Endothelial cell of umbilical vein (primary cell): Measurements from ENCODE around the gene TUBA1C. TPM values are rescaled to one million over a fixed set of nuclear protein-coding genes. Genes with fewer than 3 reads are reported as not detected.

Source experiments
- BruUV-seq: library from RNA; stranded (reverse); fragments of 400-500 nt; replicated peaks from 2 replicates; lab custom pipeline; 2021; lab: Mats Ljungman, UMichigan
- CTCF ChIA-PET: fragments of 300-600, 350-600 bp; sonication (Branson Sonifier 250); formaldehyde crosslinking; loops from one replicate; lab custom pipeline; 2021; ENCODE audit warnings: antibody characterized with exemption, inconsistent platforms; lab: Charles Lee
- POLR2A ChIA-PET: fragments of 300-600, 350-600 bp; sonication (Branson Sonifier 250); formaldehyde crosslinking; loops from one replicate; lab custom pipeline; 2021; ENCODE audit warnings: antibody characterized with exemption, inconsistent platforms; lab: Charles Lee
- DNase-seq: peaks from one replicate; pipeline ENCODE4 v3.0.0-alpha.2; 2011; ENCODE audit warnings: low read depth, low spot score
- FAIRE-seq: peaks from 2 replicates; lab custom pipeline; 2011; peaks lifted over from hg19 to GRCh38; lab: Jason Lieb, UNC
- H2AFZ ChIP-seq: 2 replicates; pipeline ENCODE4 v1.6.0; 2012; ENCODE audit warnings: low read depth, low read length, control low read depth, inconsistent platforms
- H3K27ac ChIP-seq: 2 replicates; pipeline ENCODE4 v1.5.1; 2011; ENCODE audit warnings: low read depth, mild to moderate bottlenecking, control low read depth, low read length, moderate library complexity; ENCODE audit not compliant: insufficient read depth
- H3K27me3 ChIP-seq, 2 experiments: 2 replicates each; pipeline versions ENCODE4 v1.6.0 to v1.6.1; 2011; ENCODE audit warnings: low read length in 2 of 2, mixed read lengths in 1 of 2; ENCODE audit not compliant: control insufficient read depth in 2 of 2, insufficient read depth in 2 of 2
- H3K36me3 ChIP-seq, 2 experiments: 2 replicates in 1 of 2; 3 replicates in 1 of 2; pipeline ENCODE4 v1.5.1; 2011; ENCODE audit warnings: low read length in 2 of 2, mild to moderate bottlenecking in 1 of 2, moderate library complexity in 1 of 2; ENCODE audit not compliant: control insufficient read depth in 2 of 2, insufficient read depth in 2 of 2; ENCODE audit errors: extremely low read depth in 1 of 2
- H3K4me1 ChIP-seq: 3 replicates; pipeline ENCODE4 v1.5.1; 2011; ENCODE audit warnings: mild to moderate bottlenecking, low read length; ENCODE audit not compliant: control insufficient read depth, insufficient read depth; ENCODE audit errors: extremely low read depth
- H3K4me2 ChIP-seq: 2 replicates; pipeline ENCODE4 v1.6.1; 2011; ENCODE audit warnings: low read length, control low read depth, mixed read lengths; ENCODE audit not compliant: insufficient read depth
- H3K4me3 ChIP-seq, 3 experiments: fragments of 200-600 bp in 1 of 3; sonication (generic), shearing (Covaris generic) in 1 of 3; replicated peaks in 1 of 3; 2 replicates each; pipeline ENCODE4 v1.5.1; 2011 to 2016; ENCODE audit warnings: control low read depth in 3 of 3, low read length in 3 of 3, mild to moderate bottlenecking in 2 of 3, inconsistent platforms in 1 of 3, low read depth in 1 of 3, moderate library complexity in 1 of 3; ENCODE audit not compliant: insufficient read depth in 1 of 3
- H3K79me2 ChIP-seq: 2 replicates; pipeline ENCODE4 v1.6.0; 2012; ENCODE audit warnings: low read length, inconsistent platforms; ENCODE audit not compliant: control insufficient read depth, insufficient read depth
- H3K9ac ChIP-seq: replicated peaks from 2 replicates; pipeline ENCODE3; 2011; ENCODE audit warnings: low read length, control low read depth; ENCODE audit not compliant: insufficient read depth; ENCODE audit errors: extremely low read depth
- H3K9me1 ChIP-seq: replicated peaks from 3 replicates; pipeline ENCODE4 v1.6.0; 2011; ENCODE audit warnings: mild to moderate bottlenecking, low read length; ENCODE audit not compliant: control insufficient read depth, insufficient read depth; ENCODE audit errors: extremely low read depth
- H3K9me3 ChIP-seq: replicated peaks from 2 replicates; pipeline ENCODE4 v1.5.1; 2012; ENCODE audit warnings: low read length, inconsistent platforms; ENCODE audit not compliant: control insufficient read depth, insufficient read depth
- H4K20me1 ChIP-seq: replicated peaks from 2 replicates; pipeline ENCODE3; 2011; ENCODE audit warnings: mild to moderate bottlenecking, low read length; ENCODE audit not compliant: control insufficient read depth, insufficient read depth; ENCODE audit errors: extremely low read depth
- FOS ChIP-seq: IDR thresholded peaks from 2 replicates; pipeline ENCODE4 v1.6.1; 2011; ENCODE audit warnings: mild to moderate bottlenecking, low read length, moderate library complexity, borderline replicate concordance; ENCODE audit not compliant: insufficient read depth
- JUN ChIP-seq: IDR thresholded peaks from 2 replicates; pipeline ENCODE4 v1.6.1; 2011; ENCODE audit warnings: borderline replicate concordance, low read depth; ENCODE audit not compliant: insufficient read length, insufficient read depth
- POLR2A ChIP-seq: IDR thresholded peaks from 2 replicates; pipeline ENCODE4 v1.6.1; 2012; ENCODE audit warnings: low read depth, mild to moderate bottlenecking, control low read depth, low read length
- dilution Hi-C: fragments of 300-500 bp; cut with MboI; formaldehyde crosslinking; loops from one replicate; pipeline ENCODE4 v1.15.0; 2019; ENCODE audit warnings: low sequenced_read_pairs; ENCODE audit not compliant: extremely low pct_ligation_motif_present
- intact Hi-C: fragments of 100-400 bp; cut with micrococcal nuclease; formaldehyde crosslinking; loops from one replicate; pipeline ENCODE4 v1.10.0; 2022
- polyA plus RNA-seq, 4 experiments: library from polyadenylated mRNA; depleted of rRNA in 3 of 4; stranded (reverse) in 3 of 4; unstranded in 1 of 4; fragments of >200 nt; gene quantifications; 2 replicates each; pipeline versions ENCODE4 v1.2.1 to v1.2.3, GENCODE V29; 2011 to 2012; ENCODE audit warnings: missing spikeins in 1 of 4
- total RNA-seq: library from RNA; stranded (reverse); gene quantifications from 2 replicates; pipeline ENCODE4 v1.2.3, GENCODE V29; 2021
- TF ChIP-seq, protein P1 (sequence below), 2 donors: IDR thresholded peaks; 1 replicate in 1 of 2; 2 replicates in 1 of 2; pipeline ENCODE4 v1.5.1; 2011; ENCODE audit warnings: low read length in 2 of 2, mild to moderate bottlenecking in 2 of 2, moderate library complexity in 2 of 2, control low read depth in 1 of 2, inconsistent platforms in 1 of 2, low read depth in 1 of 2; ENCODE audit not compliant: insufficient read depth in 1 of 2; ENCODE audit errors: extremely low read depth in 1 of 2

TUBA1C gene
- total and polyA plus RNA-seq, 2 donors (not counting 3 experiments of a cell fraction or from before 2014, with no cell fraction given): 515 to 2,063 TPM

DNA sequence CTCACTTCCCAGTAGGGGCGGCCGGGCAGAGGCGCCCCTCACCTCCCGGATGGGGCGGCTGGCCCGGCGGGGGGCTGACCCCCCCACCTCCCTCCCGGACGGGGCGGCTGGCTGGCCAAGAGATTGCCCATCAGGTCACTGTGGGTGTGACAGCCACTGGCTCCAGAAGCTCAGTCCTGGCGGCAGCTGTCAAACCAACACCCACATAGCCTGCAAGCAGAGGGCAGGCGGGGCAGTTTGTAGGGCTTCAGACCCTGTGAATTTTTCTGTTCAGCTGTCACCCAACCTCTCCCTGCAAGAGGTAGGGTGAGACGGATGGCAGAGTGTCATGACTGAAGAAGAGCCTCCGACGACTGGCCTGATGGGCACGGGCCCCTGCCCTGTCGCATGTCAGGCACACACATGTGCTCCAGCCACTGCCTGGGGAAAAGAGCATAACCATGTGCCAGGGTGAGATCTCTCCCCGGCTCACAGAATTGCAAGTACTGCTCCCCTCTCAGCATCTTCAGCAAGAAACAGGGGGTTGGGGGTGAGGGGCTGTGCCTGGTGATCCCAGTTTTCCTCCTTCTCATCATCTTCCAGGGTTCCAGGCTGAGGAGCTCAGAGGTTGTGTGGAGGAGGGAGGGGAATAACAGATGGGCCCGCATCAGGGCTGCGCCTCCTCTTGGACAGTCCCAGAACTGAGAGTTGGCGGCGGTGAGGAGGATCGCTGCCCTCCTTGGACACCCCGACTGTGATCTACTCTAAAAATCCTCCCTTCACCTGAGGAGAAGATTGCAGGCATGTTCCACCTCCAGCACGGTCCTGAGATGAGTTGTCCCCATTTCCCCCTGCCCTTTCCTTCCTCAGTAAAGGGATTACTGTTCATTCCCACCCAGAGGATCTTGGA, 18.9 kb downstream of the TUBA1C start:
- Histone ChIP-seq H4K20me1 (no peaks in the 10 kb centered on the region), H2AFZ (no peak overlapping the region), H3K36me3 (no peaks in the 10 kb centered on the region), H3K27ac (no peak overlapping the region), H3K4me3 (no peak overlapping the region), H3K9me1 (no peaks in the 10 kb centered on the region), H3K27me3 (peaks cover 4 to 9% of the 10 kb centered on the region in 2 experiments), H3K4me2 (no peak overlapping the region), H3K9me3 (no peaks in the 10 kb centered on the region), H3K79me2 (no peaks in the 10 kb centered on the region), H3K4me1 (no peaks in the 10 kb centered on the region), H3K9ac (no peak overlapping the region)
- ChIA-PET POLR2A (no interaction called here), CTCF (interaction anchor here (0.6 to 12.9 kb wide), 7 partner anchors 11 to 220 kb away, joined by 3 to 162 read pairs (median 4); partner anchors contain the start of genes DNAJC22 and PRPH)
- dilution Hi-C loops (no loop called here), intact Hi-C loops (loop anchor here (10.0 kb wide), 1 partner anchor 231 kb away; no protein-coding TSS in a partner anchor)
- no TSS peak for BruUV-seq
- DNase-seq (no peak), FAIRE-seq (no peak)
- TF ChIP-seq JUN: no peak
- TF ChIP-seq, protein P1, sequence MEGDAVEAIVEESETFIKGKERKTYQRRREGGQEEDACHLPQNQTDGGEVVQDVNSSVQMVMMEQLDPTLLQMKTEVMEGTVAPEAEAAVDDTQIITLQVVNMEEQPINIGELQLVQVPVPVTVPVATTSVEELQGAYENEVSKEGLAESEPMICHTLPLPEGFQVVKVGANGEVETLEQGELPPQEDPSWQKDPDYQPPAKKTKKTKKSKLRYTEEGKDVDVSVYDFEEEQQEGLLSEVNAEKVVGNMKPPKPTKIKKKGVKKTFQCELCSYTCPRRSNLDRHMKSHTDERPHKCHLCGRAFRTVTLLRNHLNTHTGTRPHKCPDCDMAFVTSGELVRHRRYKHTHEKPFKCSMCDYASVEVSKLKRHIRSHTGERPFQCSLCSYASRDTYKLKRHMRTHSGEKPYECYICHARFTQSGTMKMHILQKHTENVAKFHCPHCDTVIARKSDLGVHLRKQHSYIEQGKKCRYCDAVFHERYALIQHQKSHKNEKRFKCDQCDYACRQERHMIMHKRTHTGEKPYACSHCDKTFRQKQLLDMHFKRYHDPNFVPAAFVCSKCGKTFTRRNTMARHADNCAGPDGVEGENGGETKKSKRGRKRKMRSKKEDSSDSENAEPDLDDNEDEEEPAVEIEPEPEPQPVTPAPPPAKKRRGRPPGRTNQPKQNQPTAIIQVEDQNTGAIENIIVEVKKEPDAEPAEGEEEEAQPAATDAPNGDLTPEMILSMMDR (IDR thresholded peaks at IDR 0.05; ENCODE audit: extremely low read depth in 1 of 2, insufficient read depth in 1 of 2, low read depth in 1 of 2, low read length in 2 of 2): peak in 1 of 2 donors; percentile 6

DNA sequence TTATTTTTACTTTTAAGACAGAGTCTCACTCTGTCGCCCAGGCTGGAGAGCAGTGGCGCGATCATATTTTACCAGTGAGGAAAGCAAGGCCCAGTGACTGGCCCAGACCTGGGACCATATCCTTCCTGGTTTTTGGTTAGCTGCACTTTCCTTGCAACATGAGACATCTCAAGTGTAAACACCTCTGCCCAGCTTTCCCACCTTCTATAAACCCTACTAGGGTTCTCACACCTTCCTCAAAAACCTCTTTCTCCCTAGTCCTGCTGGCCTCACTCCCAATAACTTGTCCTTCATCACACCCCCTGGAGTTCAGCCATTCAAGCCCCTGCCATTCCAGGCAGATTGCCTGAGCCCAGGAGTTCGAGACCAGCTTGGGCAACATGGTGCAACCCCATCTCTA, 19.8 kb downstream of the TUBA1C start:
- H3K36me3 ChIP-seq: no peaks in the 10 kb centered on the region
- DNase-seq: no peak
- no peak overlapping the region for H3K4me2 ChIP-seq
- H3K9me1 ChIP-seq: no peaks in the 10 kb centered on the region
- H4K20me1 ChIP-seq: no peaks in the 10 kb centered on the region
- POLR2A ChIA-PET: no interaction called here
- H3K27me3 ChIP-seq: peaks cover 4 to 9% of the 10 kb centered on the region in 2 experiments
- H3K9me3 ChIP-seq: no peaks in the 10 kb centered on the region
- dilution Hi-C loops: no loop called here
- H3K9ac ChIP-seq: no peak overlapping the region
- TF ChIP-seq, protein P1 (IDR thresholded peaks at IDR 0.05; ENCODE audit: extremely low read depth in 1 of 2, insufficient read depth in 1 of 2, low read depth in 1 of 2, low read length in 2 of 2): no peak
- no peak for TF ChIP-seq FOS
- no peak for TF ChIP-seq POLR2A
- TF ChIP-seq JUN: no peak
- intact Hi-C loops: loop anchor here (10.0 kb wide), 1 partner anchor 230 kb away; no protein-coding TSS in a partner anchor
- no peaks in the 10 kb centered on the region for H3K4me1 ChIP-seq
- H3K79me2 ChIP-seq: no peaks in the 10 kb centered on the region
- no TSS peak for BruUV-seq
- no peak overlapping the region for H2AFZ ChIP-seq
- FAIRE-seq: no peak
- no peak overlapping the region for H3K27ac ChIP-seq
- CTCF ChIA-PET: interaction anchor here (0.6 to 12.9 kb wide), 9 partner anchors 11 to 296 kb away, joined by 3 to 162 read pairs (median 4); partner anchors contain the start of genes DNAJC22 and PRPH
- no peak overlapping the region for H3K4me3 ChIP-seq
